Activated CD8-positive, alpha-beta T cell treated with anti-CD3 and anti-CD28 coated beads for 36 hours (primary cell): Measurements from ENCODE around the gene SYT8. TPM values are rescaled to one million over a fixed set of nuclear protein-coding genes. Genes with fewer than 3 reads are reported as not detected.

Experiments used
- ATAC-seq: fragments of 200-7000 bp; cut with Tn5 transposase; one replicate; pipeline ENCODE4 v1.10.0; 2021; ENCODE audit warnings: mild to moderate bottlenecking, moderate library complexity
- CTCF ChIA-PET: fragments of 350-600 bp; sonication (Branson Sonifier 250); formaldehyde crosslinking; loops from one replicate; lab custom pipeline; 2021; ENCODE audit warnings: antibody characterized with exemption; lab: Charles Lee
- POLR2A ChIA-PET: fragments of 350-600 bp; sonication (Branson Sonifier 250); formaldehyde crosslinking; loops from one replicate; lab custom pipeline; 2021; ENCODE audit warnings: antibody characterized with exemption; lab: Charles Lee
- DNase-seq: peaks from one replicate; pipeline ENCODE4 v3.0.0-alpha.2; 2020
- H3K27ac Mint-ChIP-seq: one replicate; pipeline ENCODE4 v1.8.0; 2021; ENCODE audit warnings: mild to moderate bottlenecking, mixed read lengths
- H3K27me3 Mint-ChIP-seq: one replicate; pipeline ENCODE4 v1.8.0; 2021; ENCODE audit warnings: mixed read lengths
- H3K36me3 Mint-ChIP-seq: one replicate; pipeline ENCODE4 v1.8.0; 2021; ENCODE audit warnings: low read depth, mixed read lengths
- H3K4me1 Mint-ChIP-seq: one replicate; pipeline ENCODE4 v1.8.0; 2021; ENCODE audit warnings: low read depth, mixed read lengths
- H3K4me3 Mint-ChIP-seq: one replicate; pipeline ENCODE4 v1.8.0; 2021; ENCODE audit warnings: mild to moderate bottlenecking, moderate library complexity, mixed read lengths
- H3K9me3 Mint-ChIP-seq: one replicate; pipeline ENCODE4 v1.8.0; 2021; ENCODE audit warnings: mixed read lengths
- intact Hi-C: fragments of 100-400 bp; cut with micrococcal nuclease; formaldehyde crosslinking; loops from one replicate; pipeline ENCODE4 v1.10.0; 2022
- total RNA-seq, 2 experiments: library from RNA; stranded (reverse); gene quantifications; one replicate each; pipeline ENCODE4 v1.2.3, GENCODE V29; 2021
- TF ChIP-seq, protein P1 (sequence below): fragments of 200-600 bp; IDR thresholded peaks from one replicate; pipeline ENCODE4 v1.8.0; 2022; ENCODE audit warnings: antibody characterized with exemption, mild to moderate bottlenecking

SYT8 gene, protein sequence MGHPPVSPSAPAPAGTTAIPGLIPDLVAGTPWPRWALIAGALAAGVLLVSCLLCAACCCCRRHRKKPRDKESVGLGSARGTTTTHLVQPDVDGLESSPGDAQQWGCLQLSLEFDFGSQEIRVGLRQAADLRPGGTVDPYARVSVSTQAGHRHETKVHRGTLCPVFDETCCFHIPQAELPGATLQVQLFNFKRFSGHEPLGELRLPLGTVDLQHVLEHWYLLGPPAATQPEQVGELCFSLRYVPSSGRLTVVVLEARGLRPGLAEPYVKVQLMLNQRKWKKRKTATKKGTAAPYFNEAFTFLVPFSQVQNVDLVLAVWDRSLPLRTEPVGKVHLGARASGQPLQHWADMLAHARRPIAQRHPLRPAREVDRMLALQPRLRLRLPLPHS
- not detected for total RNA-seq

DNA sequence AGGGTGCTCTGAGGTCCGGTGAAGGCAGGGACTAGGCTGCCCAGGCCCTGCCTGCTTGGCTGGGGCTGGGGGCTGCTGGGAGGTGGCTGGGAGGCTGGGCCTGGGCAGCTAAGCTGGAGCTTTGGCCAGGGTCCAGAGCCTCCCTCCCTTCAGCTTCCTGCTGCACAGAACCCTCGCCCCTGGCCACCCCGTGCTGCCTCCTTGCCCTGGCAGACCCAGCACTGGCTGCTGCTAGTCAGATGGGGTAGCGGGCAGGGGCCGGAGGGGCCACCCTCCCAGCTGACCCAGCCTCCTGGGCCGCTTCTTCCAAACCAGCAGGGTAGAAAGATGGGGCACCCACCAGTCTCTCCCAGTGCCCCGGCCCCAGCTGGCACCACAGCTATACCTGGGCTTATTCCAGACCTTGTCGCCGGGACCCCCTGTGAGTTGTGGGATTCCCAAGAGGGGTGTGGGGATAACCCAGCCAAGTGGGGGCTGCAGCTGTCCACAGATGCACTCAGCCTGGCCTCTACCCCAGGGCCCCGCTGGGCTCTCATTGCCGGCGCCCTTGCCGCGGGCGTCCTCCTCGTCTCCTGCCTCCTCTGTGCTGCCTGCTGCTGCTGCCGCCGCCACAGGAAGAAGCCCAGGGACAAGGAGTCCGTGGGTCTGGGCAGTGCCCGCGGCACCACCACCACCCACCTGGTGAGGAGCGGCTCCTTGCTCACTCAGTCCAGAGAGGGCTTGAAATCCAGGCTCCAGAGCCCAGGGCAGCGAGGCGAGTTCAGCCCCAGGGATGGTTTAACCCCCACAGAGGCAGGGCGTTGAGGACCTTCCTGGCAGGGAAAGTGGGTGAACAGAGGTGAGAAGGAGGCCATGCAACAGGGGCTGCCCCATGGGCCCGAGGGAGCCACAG is at the start of gene SYT8:
Gene SYT8 (plus strand): TSS at position 212 of the 892 bp plus-strand sequence. CDS start 116 bp downstream, at position 328.
- DNase-seq (no peak), ATAC-seq (no peak)
- Mint-ChIP-seq H3K4me1 (peaks cover 6% of the 10 kb centered on the region), H3K36me3 (no peaks in the 10 kb centered on the region), H3K27me3 (no peaks in the 10 kb centered on the region), H3K4me3 (no peak within 1 kb of the TSS), H3K27ac (no peak within 1 kb of the TSS), H3K9me3 (no peaks in the 10 kb centered on the region)
- POLR2A ChIA-PET = interaction anchor here (1.0 to 1.1 kb wide), 2 partner anchors 15 to 54 kb away, joined by 3 to 4 read pairs; no protein-coding TSS in a partner anchor
- TF ChIP-seq, protein P1, sequence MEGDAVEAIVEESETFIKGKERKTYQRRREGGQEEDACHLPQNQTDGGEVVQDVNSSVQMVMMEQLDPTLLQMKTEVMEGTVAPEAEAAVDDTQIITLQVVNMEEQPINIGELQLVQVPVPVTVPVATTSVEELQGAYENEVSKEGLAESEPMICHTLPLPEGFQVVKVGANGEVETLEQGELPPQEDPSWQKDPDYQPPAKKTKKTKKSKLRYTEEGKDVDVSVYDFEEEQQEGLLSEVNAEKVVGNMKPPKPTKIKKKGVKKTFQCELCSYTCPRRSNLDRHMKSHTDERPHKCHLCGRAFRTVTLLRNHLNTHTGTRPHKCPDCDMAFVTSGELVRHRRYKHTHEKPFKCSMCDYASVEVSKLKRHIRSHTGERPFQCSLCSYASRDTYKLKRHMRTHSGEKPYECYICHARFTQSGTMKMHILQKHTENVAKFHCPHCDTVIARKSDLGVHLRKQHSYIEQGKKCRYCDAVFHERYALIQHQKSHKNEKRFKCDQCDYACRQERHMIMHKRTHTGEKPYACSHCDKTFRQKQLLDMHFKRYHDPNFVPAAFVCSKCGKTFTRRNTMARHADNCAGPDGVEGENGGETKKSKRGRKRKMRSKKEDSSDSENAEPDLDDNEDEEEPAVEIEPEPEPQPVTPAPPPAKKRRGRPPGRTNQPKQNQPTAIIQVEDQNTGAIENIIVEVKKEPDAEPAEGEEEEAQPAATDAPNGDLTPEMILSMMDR = no peak
- CTCF ChIA-PET = interaction anchor here (1.0 to 7.8 kb wide), 8 partner anchors 47 to 316 kb away, joined by 3 to 336 read pairs (median 32); partner anchors contain the start of gene KRTAP5-6
- intact Hi-C loops = loop anchor here (5.0 kb wide), 1 partner anchor 47 kb away; no protein-coding TSS in a partner anchor

DNA sequence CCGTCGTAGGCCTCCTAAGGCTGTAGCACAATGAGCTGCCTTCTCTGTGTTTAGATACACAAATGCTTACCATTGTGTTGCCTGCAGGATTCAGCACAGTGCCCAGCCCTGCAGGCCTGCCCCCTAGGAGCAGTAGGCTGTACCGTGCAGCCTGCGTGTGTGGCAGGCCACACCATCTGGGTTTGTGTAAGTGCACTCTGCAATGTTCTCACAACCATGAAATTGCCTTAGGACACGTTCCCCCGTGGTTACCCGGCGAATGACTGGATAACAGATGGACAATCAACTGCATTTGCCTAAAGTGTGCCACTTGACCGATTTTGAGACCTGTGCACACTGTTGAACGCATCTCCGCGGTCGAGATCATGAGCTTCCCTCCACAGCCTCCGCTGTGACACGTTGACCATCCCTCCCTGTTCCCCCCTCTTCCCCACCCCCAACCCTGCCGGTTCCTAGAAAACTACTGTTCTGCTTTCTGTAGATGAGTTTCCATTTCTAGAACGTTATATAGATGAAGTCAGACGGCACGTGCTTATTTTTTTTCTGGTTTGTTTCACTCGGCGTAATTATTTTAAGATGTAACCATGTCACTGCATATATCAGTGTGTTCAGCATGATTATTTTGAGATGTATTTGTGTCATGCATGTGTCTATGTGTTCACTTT is 48.9 kb upstream of the SYT8 start:
- Mint-ChIP-seq H3K36me3 (no peaks in the 10 kb centered on the region), H3K27ac (no peak overlapping the region), H3K4me1 (no peaks in the 10 kb centered on the region), H3K27me3 (no peaks in the 10 kb centered on the region), H3K4me3 (no peak overlapping the region), H3K9me3 (no peaks in the 10 kb centered on the region)
- intact Hi-C loops = no loop called here
- ChIA-PET CTCF (interaction anchor here (1.6 kb wide), 1 partner anchor 146 kb away, joined by 3 read pairs; no protein-coding TSS in a partner anchor), POLR2A (no interaction called here)
- ATAC-seq (no peak), DNase-seq (no peak)
- TF ChIP-seq, protein P1 = no peak

DNA sequence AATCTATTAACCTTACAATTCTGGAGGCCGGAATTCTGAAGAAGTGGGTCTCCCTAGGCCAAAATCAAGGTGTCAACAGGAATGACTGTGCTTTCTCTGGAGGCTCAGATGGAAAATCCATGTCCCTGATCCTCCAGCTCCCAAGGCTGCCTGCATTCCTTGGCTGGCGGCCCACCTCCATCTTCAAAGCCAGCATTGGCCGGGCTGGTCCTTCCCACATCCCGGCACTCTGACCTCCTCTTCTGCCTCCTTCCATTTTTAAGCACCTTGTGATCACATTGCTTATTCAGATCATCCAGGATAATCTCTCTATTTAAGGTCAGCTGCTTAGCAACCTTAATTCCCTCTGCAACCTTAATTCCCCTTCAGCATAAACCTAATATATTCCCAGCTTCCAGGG is 48.3 kb upstream of the SYT8 start:
- H3K4me1 Mint-ChIP-seq = no peaks in the 10 kb centered on the region
- no peaks in the 10 kb centered on the region for H3K27me3 Mint-ChIP-seq
- TF ChIP-seq, protein P1 = no peak
- DNase-seq = no peak
- intact Hi-C loops = no loop called here
- ChIA-PET POLR2A (no interaction called here), CTCF (interaction anchor here (1.6 kb wide), 1 partner anchor 146 kb away, joined by 3 read pairs; no protein-coding TSS in a partner anchor)
- ATAC-seq = no peak
- H3K36me3 Mint-ChIP-seq = no peaks in the 10 kb centered on the region
- no peak overlapping the region for H3K27ac Mint-ChIP-seq
- H3K9me3 Mint-ChIP-seq = no peaks in the 10 kb centered on the region
- no peak overlapping the region for H3K4me3 Mint-ChIP-seq

DNA sequence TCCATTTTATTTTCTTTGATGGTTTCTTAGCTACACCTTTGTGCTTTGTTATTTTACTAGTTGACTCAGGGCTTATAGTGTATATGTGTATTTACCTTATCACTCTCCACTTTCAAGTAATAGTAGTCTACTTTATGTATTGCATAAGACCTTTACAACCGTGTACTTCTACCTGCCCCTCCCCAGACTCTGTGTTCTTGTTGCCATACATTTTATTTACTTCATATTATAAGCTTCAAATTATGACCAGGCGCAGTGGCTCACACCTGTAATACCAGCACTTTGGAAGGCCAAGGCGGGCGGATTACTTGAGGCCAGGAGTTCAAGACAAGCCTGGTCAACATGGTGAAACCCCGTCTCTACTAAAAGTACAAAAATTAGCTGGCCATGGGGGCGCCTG is 42.9 kb upstream of the SYT8 start:
- ChIA-PET CTCF (interaction anchor here (1.4 to 2.6 kb wide), 2 partner anchors 41 to 98 kb away, joined by 4 to 13 read pairs; no protein-coding TSS in a partner anchor), POLR2A (interaction anchor here (0.7 kb wide), 1 partner anchor 35 kb away, joined by 3 read pairs; no protein-coding TSS in a partner anchor)
- no peak overlapping the region for H3K27ac Mint-ChIP-seq
- no peak overlapping the region for H3K4me3 Mint-ChIP-seq
- H3K36me3 Mint-ChIP-seq = peaks cover 2% of the 10 kb centered on the region
- H3K4me1 Mint-ChIP-seq = peaks cover 8% of the 10 kb centered on the region
- H3K27me3 Mint-ChIP-seq = peaks cover 1% of the 10 kb centered on the region
- TF ChIP-seq, protein P1 = no peak
- DNase-seq (no peak), ATAC-seq (no peak)
- no peaks in the 10 kb centered on the region for H3K9me3 Mint-ChIP-seq
- intact Hi-C loops = no loop called here
